K562 (cell line): Measurements from ENCODE around the gene VAMP8. TPM values are rescaled to one million over a fixed set of nuclear protein-coding genes. Genes with fewer than 3 reads are reported as not detected.
A peak's percentile ranks its signal among the peaks of the same experiment; 100 is the strongest.

Source experiments
- ATAC-seq: fragments of 200-7000 bp; cut with Tn5 transposase; 3 replicates; pipeline ENCODE4 v1.9.1; 2020; ENCODE audit warnings: moderate library complexity
- BruUV-seq: library from RNA; stranded (reverse); fragments of 400-500 nt; replicated peaks from 2 replicates; lab custom pipeline; 2021; lab: Mats Ljungman, UMichigan
- CTCF ChIA-PET: fragments of 300-600 bp; formaldehyde crosslinking; extraction: SDS; loops from one replicate; lab custom pipeline; 2021; ENCODE audit warnings: low intra/inter-chr PET ratio; lab: Yijun Ruan, JAX
- POLR2A ChIA-PET: fragments of 300-600, 350-650 bp; sonication (Branson Sonifier 250); formaldehyde crosslinking; extraction: SDS; loops from one replicate; lab custom pipeline; 2021; ENCODE audit warnings: antibody characterized with exemption, inconsistent platforms; lab: Yijun Ruan, JAX
- DNase-seq, 4 experiments: peaks; one replicate each; pipeline versions ENCODE4 v3.0.0 to v3.0.0-alpha.2; 2011 to 2018; ENCODE audit warnings: low spot score in 3 of 4, mixed read lengths in 3 of 4; ENCODE audit errors: extremely low read depth in 1 of 4
- FAIRE-seq: peaks from 2 replicates; lab custom pipeline; 2011; peaks lifted over from hg19 to GRCh38; lab: Jason Lieb, UNC
- H2AFZ ChIP-seq: 2 replicates; pipeline ENCODE4 v1.6.0; 2011; ENCODE audit warnings: low read depth, low read length, control low read depth, inconsistent platforms
- H3K27ac ChIP-seq: fragments of 200-600 bp; 3 replicates; pipeline ENCODE4 v1.8.0; 2011; ENCODE audit warnings: low read depth, mild to moderate bottlenecking, control low read depth, inconsistent platforms, low read length, moderate library complexity, mixed read lengths; ENCODE audit errors: extremely low read depth
- H3K27me3 ChIP-seq, 2 experiments: fragments of 300-600 bp in 1 of 2; 2 replicates in 1 of 2; 3 replicates in 1 of 2; pipeline versions ENCODE4 v1.6.0 to v1.8.0; 2011; ENCODE audit warnings: inconsistent platforms in 2 of 2, low read length in 2 of 2, mild to moderate bottlenecking in 1 of 2, mixed read lengths in 1 of 2, moderate library complexity in 1 of 2; ENCODE audit not compliant: control insufficient read depth in 2 of 2, insufficient read depth in 2 of 2
- H3K36me3 ChIP-seq: fragments of 300-600 bp; 3 replicates; pipeline ENCODE4 v1.8.0; 2011; ENCODE audit warnings: mild to moderate bottlenecking, low read length, inconsistent platforms; ENCODE audit not compliant: control insufficient read depth, insufficient read depth
- H3K4me1 ChIP-seq, 2 experiments: fragments of 200-600 bp in 1 of 2; replicated peaks in 1 of 2; 2 replicates in 1 of 2; 3 replicates in 1 of 2; pipeline versions ENCODE4 v1.5.1 to v1.8.0; 2011; ENCODE audit warnings: inconsistent platforms in 2 of 2, low read length in 2 of 2, mild to moderate bottlenecking in 1 of 2, mixed read lengths in 1 of 2, moderate library complexity in 1 of 2; ENCODE audit not compliant: control insufficient read depth in 2 of 2, insufficient read depth in 2 of 2
- H3K4me2 ChIP-seq: 2 replicates; pipeline ENCODE4 v1.6.1; 2011; ENCODE audit warnings: low read length, control low read depth, inconsistent platforms, mixed read lengths; ENCODE audit not compliant: insufficient read depth
- H3K4me3 ChIP-seq: fragments of 200-600 bp; sonication (generic), shearing (Covaris generic); 2 replicates; pipeline ENCODE4 v1.5.1; 2016; ENCODE audit warnings: control low read depth, inconsistent platforms
- H3K79me2 ChIP-seq: fragments of 200-600 bp; 3 replicates; pipeline ENCODE4 v1.8.0; 2011; ENCODE audit warnings: low read length, inconsistent platforms; ENCODE audit not compliant: control insufficient read depth, insufficient read depth
- H3K9ac ChIP-seq, 2 experiments: 2 replicates each; pipeline versions ENCODE4 v1.6.0 to v1.6.1; 2011; ENCODE audit warnings: low read depth in 2 of 2, low read length in 2 of 2, control low read depth in 1 of 2, inconsistent platforms in 1 of 2, mild to moderate bottlenecking in 1 of 2, mixed read lengths in 1 of 2; ENCODE audit not compliant: insufficient read depth in 1 of 2
- H3K9me1 ChIP-seq: one replicate; pipeline ENCODE4 v1.6.0; 2011; ENCODE audit warnings: inconsistent platforms, mild to moderate bottlenecking, low read length, moderate library complexity; ENCODE audit not compliant: control insufficient read depth, insufficient read depth
- H3K9me3 ChIP-seq: replicated peaks from 2 replicates; pipeline ENCODE4 v1.5.1; 2011; ENCODE audit warnings: low read depth, low read length, inconsistent platforms; ENCODE audit not compliant: control insufficient read depth, insufficient read depth
- H4K20me1 ChIP-seq: replicated peaks from 2 replicates; pipeline ENCODE4 v1.6.1; 2011; ENCODE audit warnings: low read length, inconsistent platforms, mixed read lengths; ENCODE audit not compliant: control insufficient read depth, insufficient read depth
- DPF2 ChIP-seq: fragments of 450-650 bp; IDR thresholded peaks from 2 replicates; pipeline ENCODE4 v1.6.1; 2016
- E2F6 ChIP-seq, 2 experiments: IDR thresholded peaks; 2 replicates each; pipeline ENCODE4 v1.6.1; 2011; ENCODE audit warnings: borderline replicate concordance in 1 of 2, control low read depth in 1 of 2, low read depth in 1 of 2, low read length in 1 of 2, mild to moderate bottlenecking in 1 of 2, mixed read lengths in 1 of 2, moderate library complexity in 1 of 2; ENCODE audit not compliant: insufficient read depth in 1 of 2, insufficient read length in 1 of 2, poor library complexity in 1 of 2, severe bottlenecking in 1 of 2; ENCODE audit errors: extremely low read depth in 1 of 2
- EGR1 ChIP-seq: fragments of 450-650 bp; conservative IDR thresholded peaks from 2 replicates; pipeline ENCODE4 v1.6.1; 2017; ENCODE audit warnings: mild to moderate bottlenecking
- EZH2 ChIP-seq: IDR thresholded peaks from 2 replicates; pipeline ENCODE4 v1.6.1; 2012; ENCODE audit warnings: low read depth, mild to moderate bottlenecking, inconsistent platforms, low read length, borderline replicate concordance
- MYBL2 ChIP-seq, 2 experiments: fragments of 450-650 bp in 1 of 2; sonication (generic) in 1 of 2; formaldehyde crosslinking in 1 of 2; IDR thresholded peaks; 2 replicates each; pipeline versions ENCODE4 v1.6.1 to v1.8.1; 2017 to 2022; ENCODE audit warnings: borderline replicate concordance in 1 of 2, inconsistent platforms in 1 of 2, low read depth in 1 of 2, mild to moderate bottlenecking in 1 of 2, missing genetic modification reagents in 1 of 2, moderate library complexity in 1 of 2
- PHF20 ChIP-seq: fragments of 450-650 bp; IDR thresholded peaks from 2 replicates; pipeline ENCODE4 v1.6.1; 2018; ENCODE audit not compliant: partially characterized antibody
- POLR3G ChIP-seq: IDR thresholded peaks from 2 replicates; pipeline ENCODE4 v1.6.1; 2011; ENCODE audit not compliant: insufficient read length, insufficient replicate concordance; ENCODE audit errors: extremely low read depth
- RNF2 ChIP-seq: sonication (generic); IDR thresholded peaks from 2 replicates; pipeline ENCODE4 v1.6.1; 2016
- SIX5 ChIP-seq, 2 experiments: IDR thresholded peaks; 2 replicates each; pipeline ENCODE4 v1.6.1; 2011; ENCODE audit warnings: low read length in 2 of 2, borderline replicate concordance in 1 of 2, low read depth in 1 of 2, mild to moderate bottlenecking in 1 of 2, moderate library complexity in 1 of 2; ENCODE audit not compliant: insufficient read depth in 1 of 2
- SMAD1 ChIP-seq: fragments of 150-350 bp; IDR thresholded peaks from 2 replicates; pipeline ENCODE4 v1.6.1; 2014; ENCODE audit warnings: low read length, low read depth; ENCODE audit not compliant: partially characterized antibody
- ZBTB5 ChIP-seq: fragments of 450-650 bp; IDR thresholded peaks from 2 replicates; pipeline ENCODE4 v1.6.1; 2017; ENCODE audit warnings: antibody characterized with exemption
- ZNF217 ChIP-seq: sonication (generic); formaldehyde crosslinking; IDR thresholded peaks from 2 replicates; pipeline ENCODE4 v1.8.0; 2022; ENCODE audit warnings: mild to moderate bottlenecking, missing genetic modification reagents
- ZNF408 ChIP-seq: fragments of 250-450 bp; sonication (Bioruptor Pico); IDR thresholded peaks from 2 replicates; pipeline ENCODE4 v1.4.0; 2020; ENCODE audit warnings: low read depth, mild to moderate bottlenecking, moderate library complexity
- WGBS: fragments of 100-300 bp; shearing (Covaris generic); methylation state at CpG from one replicate; pipeline ENCODE4 v1.1.6; 2016; ENCODE audit warnings: low coverage, mixed read lengths; ENCODE audit not compliant: insufficient coverage; ENCODE audit errors: missing lambda C conversion rate; 5-methylcytosine and 5-hydroxymethylcytosine counted together
- in situ Hi-C: fragments of 300-500 bp; cut with MboI; formaldehyde crosslinking; loops from 4 replicates; pipeline ENCODE4 v1.15.0; 2018; ENCODE audit warnings: inconsistent platforms, mixed read lengths
- intact Hi-C: fragments of 100-400 bp; cut with micrococcal nuclease; formaldehyde crosslinking; loops from 2 replicates; pipeline ENCODE4 v1.14.2; 2022
- polyA plus RNA-seq, 8 experiments: library from polyadenylated mRNA; depleted of rRNA in 4 of 8; stranded (reverse) in 5 of 8; unstranded in 3 of 8; fragments of >200 nt; fragmentation: Nextera tagmentation in 2 of 8; fragmentation: Illumina TruSeq in 1 of 8; extraction: Ambion mirVana in 2 of 8; extraction: Trizol in 1 of 8; gene quantifications; 2 replicates each; pipeline versions ENCODE4 v1.2.1 to v1.2.3, GENCODE V29; 2011 to 2014; ENCODE audit warnings: inconsistent platforms in 1 of 8, missing spikeins in 1 of 8
- total RNA-seq, 7 experiments: library from RNA; depleted of rRNA in 6 of 7; stranded (reverse); fragments of >200 nt in 6 of 7; fragmentation: Illumina TruSeq in 2 of 7; extraction: Trizol in 2 of 7; gene quantifications; 2 replicates each; pipeline versions ENCODE4 v1.2.1 to v1.2.3, GENCODE V29; 2011 to 2021; ENCODE audit warnings: low replicate concordance in 1 of 7
- TF ChIP-seq, protein P1 (sequence below): fragments of 250-450 bp; sonication (Bioruptor Pico); IDR thresholded peaks from 2 replicates; pipeline ENCODE4 v1.5.0; 2021

Gene VAMP8
- total and polyA plus RNA-seq, 9 of the 15 experiments (the other 6 are each of a cell fraction or from before 2014, with no cell fraction given): 107 to 571 (median 248) TPM

DNA sequence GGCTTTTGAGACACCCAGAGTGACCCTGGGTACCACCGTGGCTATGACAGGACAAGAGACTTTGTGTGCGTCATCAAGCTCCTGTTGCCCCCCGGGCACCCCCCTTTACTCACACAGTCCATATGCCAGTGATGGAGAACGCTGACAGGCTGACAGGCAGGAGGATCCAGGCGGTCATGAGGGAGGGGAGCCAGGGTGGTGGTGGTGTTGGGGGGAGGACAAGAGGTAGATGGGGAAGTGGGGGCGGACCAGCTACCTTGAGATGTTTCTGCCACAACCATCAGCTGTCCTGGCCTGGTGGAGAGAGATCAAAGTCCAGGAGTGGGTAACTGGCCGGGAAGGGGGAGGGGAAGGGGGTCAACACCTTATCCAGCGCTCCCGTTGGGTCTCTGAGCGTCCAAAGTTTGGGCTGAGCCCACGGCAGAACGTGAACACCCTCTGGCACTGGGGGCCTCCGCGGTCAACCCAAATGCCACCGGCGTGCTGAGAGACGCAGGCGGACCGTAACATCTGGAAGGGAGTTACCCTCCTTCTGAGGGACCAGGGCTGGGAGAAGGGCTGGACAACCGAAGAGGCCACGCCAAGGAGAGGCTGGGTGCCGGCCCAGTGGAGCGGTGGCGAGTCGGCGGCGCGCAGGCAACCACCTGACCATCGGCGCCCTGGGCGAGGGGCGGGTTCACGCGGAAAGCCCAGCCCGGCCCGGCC lies 24.5 kb downstream of the VAMP8 start:
- FAIRE-seq (no peak), ATAC-seq (peak; percentile 60), DNase-seq (peak in 2 of 4 experiments; percentile 34 to 44)
- Histone ChIP-seq H3K27ac (peak overlapping the region; percentile 27; the same call in 1 of the 3 replicates), H3K4me3 (peak overlapping the region; percentile 79), H3K9ac (peak overlapping the region; percentile 67 to 96), H3K9me1 (no peaks in the 10 kb centered on the region), H3K27me3 (no peaks in the 10 kb centered on the region), H4K20me1 (no peaks in the 10 kb centered on the region), H3K79me2 (peaks cover 36% of the 10 kb centered on the region), H3K9me3 (no peaks in the 10 kb centered on the region), H3K4me2 (peak overlapping the region; percentile 100), H2AFZ (peak overlapping the region; percentile 95), H3K36me3 (peaks cover 38% of the 10 kb centered on the region; the same call in 2 of the 3 replicates), H3K4me1 (peaks cover 9 to 34% of the 10 kb centered on the region in 2 experiments; a peak in 4 of 5 replicates)
- ChIA-PET CTCF (interaction anchor here (0.6 kb wide), 1 partner anchor 536 kb away, joined by 3 read pairs; no protein-coding TSS in a partner anchor), POLR2A (interaction anchor here (0.7 to 5.5 kb wide), 7 partner anchors 6 to 106 kb away, joined by 3 to 31 read pairs (median 7); partner anchors contain the start of genes C2orf68 and RNF181)
- WGBS: 7% methylated on average over 34 of the region's 36 CpGs
- no TSS peak for BruUV-seq
- intact Hi-C loops: loop anchor here (2.0 to 5.0 kb wide), 2 partner anchors 41 to 180 kb away; partner anchors contain the start of gene GGCX
- in situ Hi-C loops: no loop called here
- TF ChIP-seq, protein P1, sequence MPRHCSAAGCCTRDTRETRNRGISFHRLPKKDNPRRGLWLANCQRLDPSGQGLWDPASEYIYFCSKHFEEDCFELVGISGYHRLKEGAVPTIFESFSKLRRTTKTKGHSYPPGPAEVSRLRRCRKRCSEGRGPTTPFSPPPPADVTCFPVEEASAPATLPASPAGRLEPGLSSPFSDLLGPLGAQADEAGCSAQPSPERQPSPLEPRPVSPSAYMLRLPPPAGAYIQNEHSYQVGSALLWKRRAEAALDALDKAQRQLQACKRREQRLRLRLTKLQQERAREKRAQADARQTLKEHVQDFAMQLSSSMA (CRISPR knock-in tag): 0 out of 2 replicates have a peak, but pooled peaks have one; percentile 51
- TF ChIP-seq PHF20 (peak; percentile 17), EZH2 (no peak), ZBTB5 (no peak), SMAD1 (no peak), DPF2 (no peak), POLR3G (no peak), EGR1 (0 out of 2 replicates have a peak, but pooled peaks have one; percentile 15), SIX5 (IDR thresholded peaks at IDR 0.05; ENCODE audit: borderline replicate concordance in 1 of 2, insufficient read depth in 1 of 2, low read depth in 1 of 2, low read length in 2 of 2) (no peak), RNF2 (no peak), ZNF408 (CRISPR knock-in tag) (no peak), ZNF217 (CRISPR knock-in tag) (no peak), MYBL2 (IDR thresholded peaks at IDR 0.05; ENCODE audit: low read depth) (no peak), MYBL2 (CRISPR knock-in tag; IDR thresholded peaks at IDR 0.05; ENCODE audit: borderline replicate concordance) (no peak), E2F6 (IDR thresholded peaks at IDR 0.05; ENCODE audit: borderline replicate concordance in 1 of 2, extremely low read depth in 1 of 2, insufficient read depth in 1 of 2, insufficient read length in 1 of 2, low read depth in 1 of 2, low read length in 1 of 2, poor library complexity in 1 of 2, severe bottlenecking in 1 of 2) (no peak)
